HepG2 (cell line): ENCODE results near the gene RAB43. TPM values are rescaled to one million over a fixed set of nuclear protein-coding genes. Genes with fewer than 3 reads are reported as not detected.

Experiments
- ATF7-NPFF ChIP-seq: sonication (generic); formaldehyde crosslinking; IDR thresholded peaks from 2 replicates; pipeline ENCODE4 v1.8.1; 2023; ENCODE audit warnings: mild to moderate bottlenecking, low read depth, missing genetic modification reagents, moderate library complexity
- FIP1L1 ChIP-seq: fragments of 200-400 bp; formaldehyde crosslinking; IDR thresholded peaks from 2 replicates; pipeline ENCODE4 v1.6.1; 2018; ENCODE audit warnings: low read depth, mild to moderate bottlenecking, low read length, moderate library complexity, borderline replicate concordance; ENCODE audit not compliant: insufficient read depth
- HDAC1 ChIP-seq: sonication (generic); formaldehyde crosslinking; IDR thresholded peaks from 2 replicates; pipeline ENCODE4 v1.5.1; 2020; ENCODE audit warnings: mild to moderate bottlenecking, missing genetic modification reagents
- KLF15 ChIP-seq: sonication (generic); formaldehyde crosslinking; IDR thresholded peaks from 2 replicates; pipeline ENCODE4 v1.8.1; 2023; ENCODE audit warnings: borderline replicate concordance, mild to moderate bottlenecking, inconsistent platforms, missing genetic modification reagents, mixed read lengths
- LCORL ChIP-seq, 2 experiments: fragments of 450-650 bp in 1 of 2; sonication (generic) in 1 of 2; formaldehyde crosslinking in 1 of 2; IDR thresholded peaks; 2 replicates each; pipeline versions ENCODE4 v1.5.0 to v1.6.1; 2017 to 2020; ENCODE audit warnings: antibody characterized with exemption in 1 of 2, missing genetic modification reagents in 1 of 2
- MED1 ChIP-seq: sonication (generic); formaldehyde crosslinking; IDR thresholded peaks from 2 replicates; pipeline ENCODE4 v1.4.0; 2020; ENCODE audit warnings: missing genetic modification reagents
- MIER3 ChIP-seq: IDR thresholded peaks from 2 replicates; pipeline ENCODE4 v1.6.1; 2016; ENCODE audit warnings: missing compliant biosample characterization, borderline replicate concordance
- SALL1 ChIP-seq: sonication (generic); formaldehyde crosslinking; IDR thresholded peaks from 2 replicates; pipeline ENCODE4 v1.8.0; 2022; ENCODE audit warnings: mild to moderate bottlenecking, missing genetic modification reagents
- SP4 ChIP-seq: sonication (generic); formaldehyde crosslinking; IDR thresholded peaks from 2 replicates; pipeline ENCODE4 v1.8.1; 2023; ENCODE audit warnings: mild to moderate bottlenecking, missing genetic modification reagents
- ZFP1 ChIP-seq: IDR thresholded peaks from 2 replicates; pipeline ENCODE4 v1.6.1; 2016
- ZFX ChIP-seq: sonication (generic); formaldehyde crosslinking; IDR thresholded peaks from 2 replicates; pipeline ENCODE4 v1.4.0; 2020; ENCODE audit warnings: mild to moderate bottlenecking, low read depth, missing genetic modification reagents, moderate library complexity
- ZNF224 ChIP-seq: sonication (generic); formaldehyde crosslinking; IDR thresholded peaks from 2 replicates; pipeline ENCODE4 v1.5.0; 2020; ENCODE audit warnings: mild to moderate bottlenecking, missing genetic modification reagents
- ZNF317 ChIP-seq: sonication (generic); formaldehyde crosslinking; IDR thresholded peaks from 2 replicates; pipeline ENCODE4 v1.5.0; 2020; ENCODE audit warnings: mild to moderate bottlenecking, missing genetic modification reagents
- polyA plus RNA-seq, 8 experiments: library from polyadenylated mRNA; depleted of rRNA in 3 of 8; stranded (reverse) in 7 of 8; unstranded in 1 of 8; fragments of >200 nt; fragmentation: Illumina TruSeq in 4 of 8; extraction: Trizol in 4 of 8; gene quantifications; 2 replicates each; pipeline versions ENCODE4 v1.2.1 to v1.2.3, GENCODE V29; 2011 to 2016; ENCODE audit warnings: low read depth in 4 of 8, missing spikeins in 1 of 8, mixed read lengths in 1 of 8; ENCODE audit not compliant: insufficient read depth in 1 of 8
- total RNA-seq, 5 experiments: library from RNA; depleted of rRNA; stranded (reverse); fragments of >200 nt; fragmentation: Illumina TruSeq; extraction: Trizol; gene quantifications; 2 replicates each; pipeline ENCODE4 v1.2.3, GENCODE V29; 2016; ENCODE audit warnings: low read depth in 1 of 5
- TF ChIP-seq, protein P1 (sequence below): sonication (generic); formaldehyde crosslinking; IDR thresholded peaks from 2 replicates; pipeline ENCODE4 v1.4.0; 2020; ENCODE audit warnings: missing genetic modification reagents, borderline replicate concordance
- TF ChIP-seq, protein P2 (sequence below): IDR thresholded peaks from 2 replicates; pipeline ENCODE4 v1.6.1; 2012; ENCODE audit warnings: low read depth, low read length, improper control_type of control experiment
- TF ChIP-seq, protein P3 (sequence below): sonication (generic); formaldehyde crosslinking; IDR thresholded peaks from 2 replicates; pipeline ENCODE4 v1.4.0; 2020; ENCODE audit warnings: missing genetic modification reagents

Gene RAB43
- total and polyA plus RNA-seq, 2 of the 13 experiments (the other 11 are each of a cell fraction or from before 2014, with no cell fraction given): 11.8 to 18.4 TPM

DNA sequence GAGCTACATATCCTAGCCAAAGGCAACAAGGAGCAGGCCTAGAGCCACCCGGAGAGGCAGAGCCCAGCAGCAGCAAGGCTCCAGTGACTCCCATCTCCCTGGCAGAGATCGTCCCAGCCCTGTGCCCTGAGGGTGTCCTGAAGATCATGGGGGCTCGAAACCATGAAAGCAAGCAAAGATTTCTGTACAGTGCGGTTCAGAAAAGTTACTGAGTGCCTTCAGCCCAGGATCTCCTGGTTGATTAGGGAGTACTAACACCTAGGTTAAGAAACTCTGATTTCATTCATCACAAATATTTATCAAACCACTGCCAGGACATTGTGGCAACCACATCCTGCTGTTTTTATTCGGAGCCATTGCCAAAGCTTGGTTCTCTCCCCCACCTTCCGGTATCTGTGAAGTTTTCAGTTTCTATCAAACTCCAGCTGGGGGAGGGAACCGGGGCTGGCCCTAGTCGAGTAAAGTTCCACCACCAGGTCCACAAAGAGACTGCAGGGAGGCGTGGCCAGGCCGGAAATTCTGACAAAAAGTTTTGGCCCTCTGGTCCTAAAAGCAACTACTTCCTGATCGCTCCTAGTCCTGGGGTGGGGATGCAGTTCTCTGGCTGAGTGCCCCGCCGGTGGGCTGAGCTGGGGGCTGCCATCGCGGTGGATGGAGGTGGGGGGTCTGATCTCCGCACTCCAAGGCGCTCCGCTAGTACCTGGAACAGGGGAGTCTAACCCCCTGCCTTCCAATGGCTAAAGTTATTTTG, 1.2 kb downstream of the RAB43 start (continued):
- TF ChIP-seq, protein P1, sequence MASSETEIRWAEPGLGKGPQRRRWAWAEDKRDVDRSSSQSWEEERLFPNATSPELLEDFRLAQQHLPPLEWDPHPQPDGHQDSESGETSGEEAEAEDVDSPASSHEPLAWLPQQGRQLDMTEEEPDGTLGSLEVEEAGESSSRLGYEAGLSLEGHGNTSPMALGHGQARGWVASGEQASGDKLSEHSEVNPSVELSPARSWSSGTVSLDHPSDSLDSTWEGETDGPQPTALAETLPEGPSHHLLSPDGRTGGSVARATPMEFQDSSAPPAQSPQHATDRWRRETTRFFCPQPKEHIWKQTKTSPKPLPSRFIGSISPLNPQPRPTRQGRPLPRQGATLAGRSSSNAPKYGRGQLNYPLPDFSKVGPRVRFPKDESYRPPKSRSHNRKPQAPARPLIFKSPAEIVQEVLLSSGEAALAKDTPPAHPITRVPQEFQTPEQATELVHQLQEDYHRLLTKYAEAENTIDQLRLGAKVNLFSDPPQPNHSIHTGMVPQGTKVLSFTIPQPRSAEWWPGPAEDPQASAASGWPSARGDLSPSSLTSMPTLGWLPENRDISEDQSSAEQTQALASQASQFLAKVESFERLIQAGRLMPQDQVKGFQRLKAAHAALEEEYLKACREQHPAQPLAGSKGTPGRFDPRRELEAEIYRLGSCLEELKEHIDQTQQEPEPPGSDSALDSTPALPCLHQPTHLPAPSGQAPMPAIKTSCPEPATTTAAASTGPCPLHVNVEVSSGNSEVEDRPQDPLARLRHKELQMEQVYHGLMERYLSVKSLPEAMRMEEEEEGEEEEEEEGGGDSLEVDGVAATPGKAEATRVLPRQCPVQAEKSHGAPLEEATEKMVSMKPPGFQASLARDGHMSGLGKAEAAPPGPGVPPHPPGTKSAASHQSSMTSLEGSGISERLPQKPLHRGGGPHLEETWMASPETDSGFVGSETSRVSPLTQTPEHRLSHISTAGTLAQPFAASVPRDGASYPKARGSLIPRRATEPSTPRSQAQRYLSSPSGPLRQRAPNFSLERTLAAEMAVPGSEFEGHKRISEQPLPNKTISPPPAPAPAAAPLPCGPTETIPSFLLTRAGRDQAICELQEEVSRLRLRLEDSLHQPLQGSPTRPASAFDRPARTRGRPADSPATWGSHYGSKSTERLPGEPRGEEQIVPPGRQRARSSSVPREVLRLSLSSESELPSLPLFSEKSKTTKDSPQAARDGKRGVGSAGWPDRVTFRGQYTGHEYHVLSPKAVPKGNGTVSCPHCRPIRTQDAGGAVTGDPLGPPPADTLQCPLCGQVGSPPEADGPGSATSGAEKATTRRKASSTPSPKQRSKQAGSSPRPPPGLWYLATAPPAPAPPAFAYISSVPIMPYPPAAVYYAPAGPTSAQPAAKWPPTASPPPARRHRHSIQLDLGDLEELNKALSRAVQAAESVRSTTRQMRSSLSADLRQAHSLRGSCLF (CRISPR knock-in tag): no peak
- TF ChIP-seq HDAC1 (CRISPR knock-in tag) (no peak; the same call in 1 of the 2 replicates), KLF15 (CRISPR knock-in tag) (peak; percentile 34; the same call in 1 of the 2 replicates), ZFX (0 out of 2 replicates have a peak, but pooled peaks have one; percentile 20), LCORL (IDR thresholded peaks at IDR 0.05) (no peak; the same call in 1 of the 2 replicates), LCORL (CRISPR knock-in tag; IDR thresholded peaks at IDR 0.05) (peak; percentile 64; the same call in 1 of the 2 replicates), SALL1 (CRISPR knock-in tag) (peak; percentile 42; the same call in 1 of the 2 replicates), MED1 (peak; percentile 65; the same call in 1 of the 2 replicates), ZNF224 (0 out of 2 replicates have a peak, but pooled peaks have one; percentile 49), ZFP1 (CRISPR knock-in tag) (0 out of 2 replicates have a peak, but pooled peaks have one; percentile 32), ATF7-NPFF (CRISPR knock-in tag) (0 out of 2 replicates have a peak, but pooled peaks have one; percentile 22), MIER3 (CRISPR knock-in tag) (peak; percentile 37; the same call in 1 of the 2 replicates), ZNF317 (CRISPR knock-in tag) (peak; percentile 44; the same call in 1 of the 2 replicates), FIP1L1 (no peak), SP4 (peak; percentile 60; the same call in 1 of the 2 replicates)
- TF ChIP-seq, protein P2, sequence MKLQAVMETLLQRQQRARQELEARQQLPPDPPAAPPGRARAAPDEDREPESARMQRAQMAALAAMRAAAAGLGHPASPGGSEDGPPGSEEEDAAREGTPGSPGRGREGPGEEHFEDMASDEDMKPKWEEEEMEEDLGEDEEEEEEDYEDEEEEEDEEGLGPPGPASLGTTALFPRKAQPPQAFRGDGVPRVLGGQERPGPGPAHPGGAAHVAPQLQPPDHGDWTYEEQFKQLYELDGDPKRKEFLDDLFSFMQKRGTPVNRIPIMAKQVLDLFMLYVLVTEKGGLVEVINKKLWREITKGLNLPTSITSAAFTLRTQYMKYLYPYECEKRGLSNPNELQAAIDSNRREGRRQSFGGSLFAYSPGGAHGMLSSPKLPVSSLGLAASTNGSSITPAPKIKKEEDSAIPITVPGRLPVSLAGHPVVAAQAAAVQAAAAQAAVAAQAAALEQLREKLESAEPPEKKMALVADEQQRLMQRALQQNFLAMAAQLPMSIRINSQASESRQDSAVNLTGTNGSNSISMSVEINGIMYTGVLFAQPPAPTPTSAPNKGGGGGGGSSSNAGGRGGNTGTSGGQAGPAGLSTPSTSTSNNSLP: 0 out of 2 replicates have a peak, but pooled peaks have one; percentile 33
- TF ChIP-seq, protein P3, sequence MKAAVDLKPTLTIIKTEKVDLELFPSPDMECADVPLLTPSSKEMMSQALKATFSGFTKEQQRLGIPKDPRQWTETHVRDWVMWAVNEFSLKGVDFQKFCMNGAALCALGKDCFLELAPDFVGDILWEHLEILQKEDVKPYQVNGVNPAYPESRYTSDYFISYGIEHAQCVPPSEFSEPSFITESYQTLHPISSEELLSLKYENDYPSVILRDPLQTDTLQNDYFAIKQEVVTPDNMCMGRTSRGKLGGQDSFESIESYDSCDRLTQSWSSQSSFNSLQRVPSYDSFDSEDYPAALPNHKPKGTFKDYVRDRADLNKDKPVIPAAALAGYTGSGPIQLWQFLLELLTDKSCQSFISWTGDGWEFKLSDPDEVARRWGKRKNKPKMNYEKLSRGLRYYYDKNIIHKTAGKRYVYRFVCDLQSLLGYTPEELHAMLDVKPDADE (CRISPR knock-in tag): no peak
